MCF 10A (cell line): ENCODE results near the gene PLXND1. TPM values are rescaled to one million over a fixed set of nuclear protein-coding genes. Genes with fewer than 3 reads are reported as not detected.

Experiments
- BruUV-seq: library from RNA; stranded (reverse); fragments of 400-500 nt; replicated peaks from 2 replicates; lab custom pipeline; 2021; lab: Mats Ljungman, UMichigan
- CTCF ChIA-PET: fragments of 300-600 bp; sonication (Branson Sonifier 250); formaldehyde crosslinking; extraction: SDS; loops from one replicate; lab custom pipeline; 2021; ENCODE audit warnings: antibody characterized with exemption, inconsistent platforms; lab: Yijun Ruan, JAX
- POLR2A ChIA-PET: fragments of 300-600, 350-650 bp; sonication (Branson Sonifier 250); formaldehyde crosslinking; extraction: SDS; loops from one replicate; lab custom pipeline; 2020; ENCODE audit warnings: antibody characterized with exemption, inconsistent platforms; lab: Yijun Ruan, JAX
- DNase-seq: peaks from one replicate; pipeline ENCODE4 v3.0.0-alpha.2; 2018; ENCODE audit not compliant: unreplicated experiment
- H3K27ac Mint-ChIP-seq: one replicate; pipeline ENCODE4 v1.8.0; 2022; ENCODE audit warnings: mild to moderate bottlenecking, low read depth, mixed read lengths; ENCODE audit not compliant: unreplicated experiment
- H3K27me3 Mint-ChIP-seq: one replicate; pipeline ENCODE4 v1.8.0; 2022; ENCODE audit warnings: mixed read lengths; ENCODE audit not compliant: insufficient read depth, unreplicated experiment
- H3K36me3 Mint-ChIP-seq: one replicate; pipeline ENCODE4 v1.8.0; 2022; ENCODE audit warnings: mild to moderate bottlenecking, moderate library complexity, mixed read lengths; ENCODE audit not compliant: insufficient read depth, unreplicated experiment
- H3K4me1 Mint-ChIP-seq: one replicate; pipeline ENCODE4 v1.8.0; 2022; ENCODE audit warnings: mixed read lengths; ENCODE audit not compliant: insufficient read depth, unreplicated experiment
- H3K4me3 Mint-ChIP-seq: one replicate; pipeline ENCODE4 v1.8.0; 2022; ENCODE audit warnings: mild to moderate bottlenecking, moderate library complexity, mixed read lengths; ENCODE audit not compliant: unreplicated experiment
- H3K9me3 Mint-ChIP-seq: one replicate; pipeline ENCODE4 v1.8.0; 2022; ENCODE audit warnings: mixed read lengths; ENCODE audit not compliant: unreplicated experiment
- CTCF ChIP-seq: fragments of 200-600 bp; IDR thresholded peaks from one replicate; pipeline ENCODE4 v1.8.0; 2022; ENCODE audit warnings: antibody characterized with exemption, mild to moderate bottlenecking; ENCODE audit not compliant: unreplicated experiment
- intact Hi-C: fragments of 100-400 bp; cut with micrococcal nuclease; formaldehyde crosslinking; loops from 2 replicates; pipeline ENCODE4 v1.14.1; 2022
- total RNA-seq: library from RNA; stranded (reverse); gene quantifications from 2 replicates; pipeline ENCODE4 v1.2.3, GENCODE V29; 2022

The PLXND1 gene
- total RNA-seq, 1 experiment from 2014 or later: 5.6 TPM

GRCh38 chr3:129597087-129597999 lies 9.1 kb downstream of the PLXND1 start:
- POLR2A ChIA-PET: no interaction called here
- no peaks in the 10 kb centered on the region for H3K27me3 Mint-ChIP-seq
- CTCF ChIA-PET: no interaction called here
- intact Hi-C loops: no loop called here
- H3K4me3 Mint-ChIP-seq: no peak overlapping the region
- no peak for TF ChIP-seq CTCF
- no peaks in the 10 kb centered on the region for H3K9me3 Mint-ChIP-seq
- H3K36me3 Mint-ChIP-seq: no peaks in the 10 kb centered on the region
- H3K4me1 Mint-ChIP-seq: no peaks in the 10 kb centered on the region
- no peak for DNase-seq
- H3K27ac Mint-ChIP-seq: no peak overlapping the region
- no TSS peak for BruUV-seq

DNA sequence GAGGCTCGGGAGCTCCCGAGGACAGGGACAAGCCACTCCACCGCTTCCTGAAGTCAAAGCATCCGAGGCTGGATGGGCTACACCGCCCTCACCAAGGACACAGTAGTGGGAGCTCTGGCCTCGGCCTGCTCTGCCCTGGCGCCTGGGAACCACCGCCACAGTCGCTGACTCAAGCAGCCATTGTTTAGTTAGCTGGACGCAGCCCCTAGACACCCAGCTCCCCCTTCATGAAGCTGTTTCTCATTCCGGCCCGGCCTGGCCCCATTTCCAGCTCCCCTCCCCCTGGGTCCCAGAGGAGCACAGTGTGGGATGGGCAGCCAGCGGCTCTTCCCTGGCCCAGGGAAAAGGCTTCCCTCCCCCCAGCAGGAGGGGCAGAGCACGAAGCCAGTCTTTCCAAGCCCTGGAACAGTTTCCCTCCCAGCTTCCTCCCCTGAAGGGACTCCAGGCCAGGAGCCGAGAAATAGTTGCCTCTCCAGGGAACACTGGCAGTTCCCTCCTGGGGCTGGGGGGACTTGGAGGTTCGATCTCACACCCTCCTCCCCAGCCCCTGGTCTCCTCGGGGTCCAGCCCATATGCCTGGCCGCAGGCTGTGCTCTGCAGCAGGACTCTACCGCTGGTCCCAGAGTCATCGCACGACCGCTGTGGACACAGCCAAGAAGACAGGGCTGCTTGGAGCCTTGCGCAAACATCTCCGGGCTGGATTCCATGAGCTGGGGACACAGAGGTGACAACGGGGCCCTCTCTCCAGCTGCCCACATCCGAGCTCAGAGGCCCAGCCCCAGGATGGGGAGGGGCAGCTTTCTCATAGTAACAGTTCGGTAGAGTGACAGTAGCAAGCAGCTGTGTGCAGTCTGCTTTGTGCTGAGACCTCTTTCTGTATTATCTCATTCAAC lies 10.0 kb downstream of the PLXND1 start:
- H3K9me3 Mint-ChIP-seq: no peaks in the 10 kb centered on the region
- intact Hi-C loops: no loop called here
- no peaks in the 10 kb centered on the region for H3K36me3 Mint-ChIP-seq
- ChIA-PET CTCF (interaction anchor here (0.7 to 1.1 kb wide), 2 partner anchors 100 to 227 kb away, joined by 3 to 4 read pairs; no protein-coding TSS in a partner anchor), POLR2A (interaction anchor here (0.6 kb wide), 1 partner anchor 648 kb away, joined by 3 read pairs; no protein-coding TSS in a partner anchor)
- H3K4me1 Mint-ChIP-seq: no peaks in the 10 kb centered on the region
- DNase-seq: no peak
- BruUV-seq: no TSS peak
- H3K27ac Mint-ChIP-seq: no peak overlapping the region
- H3K27me3 Mint-ChIP-seq: no peaks in the 10 kb centered on the region
- no peak overlapping the region for H3K4me3 Mint-ChIP-seq
- no peak for TF ChIP-seq CTCF

DNA sequence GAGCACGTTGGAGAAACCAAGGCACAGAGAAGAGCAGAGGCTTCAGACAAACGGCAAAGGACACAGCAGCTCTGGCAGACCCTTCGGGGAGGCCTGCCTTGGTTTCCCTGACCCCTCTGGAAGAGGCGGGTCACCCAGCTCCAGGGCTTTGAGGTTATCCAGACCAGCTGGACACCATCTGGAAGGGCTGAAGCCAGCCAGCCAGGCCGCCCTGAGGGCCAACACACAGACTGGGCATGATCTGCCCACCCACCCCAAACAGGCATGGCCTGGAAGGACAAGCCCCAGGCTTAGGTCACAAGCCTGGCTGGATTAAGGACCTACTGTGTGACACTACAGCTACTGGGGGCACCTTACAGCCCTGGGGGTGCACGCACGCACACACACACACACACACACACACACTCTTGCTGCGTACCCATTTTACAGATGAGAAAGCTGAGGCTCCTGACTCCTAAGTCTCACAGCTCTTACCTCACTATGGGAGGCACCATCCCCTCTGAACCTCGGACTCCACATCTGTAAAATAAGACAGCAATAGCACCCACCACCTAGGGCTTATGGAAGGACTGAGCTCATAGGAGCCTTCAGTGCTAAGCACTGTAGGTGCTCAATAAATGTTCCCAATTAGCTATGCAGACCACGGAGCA lies 10.8 kb downstream of the PLXND1 start:
- ChIA-PET CTCF (interaction anchor here (0.7 to 1.1 kb wide), 3 partner anchors 92 to 228 kb away, joined by 3 to 4 read pairs (median 3); no protein-coding TSS in a partner anchor), POLR2A (interaction anchor here (0.5 to 0.6 kb wide), 3 partner anchors 22 to 1838 kb away, joined by 3 to 4 read pairs (median 3); no protein-coding TSS in a partner anchor)
- Mint-ChIP-seq H3K4me3 (no peak overlapping the region), H3K36me3 (no peaks in the 10 kb centered on the region), H3K27me3 (no peaks in the 10 kb centered on the region), H3K9me3 (no peaks in the 10 kb centered on the region), H3K27ac (no peak overlapping the region), H3K4me1 (no peaks in the 10 kb centered on the region)
- no peak for TF ChIP-seq CTCF
- intact Hi-C loops: no loop called here
- DNase-seq: no peak
- BruUV-seq: no TSS peak
